Measurements from ENCODE around the gene COQ3. TPM values are rescaled to one million over a fixed set of nuclear protein-coding genes. Genes with fewer than 3 reads are reported as not detected.

The COQ3 gene
- total and polyA plus RNA-seq, 4 donors = 3.8 to 9.4 (median 8.0) TPM

GRCh38 chr6:99330159-99330558, 63.8 kb downstream of the COQ3 start:
- WGBS = 3% methylated on average over 2 of the region's 2 CpGs
- peak; percentile 43 for DNase-seq (ENCODE audit: low spot score)

GRCh38 chr6:99324996-99325395, 69.0 kb downstream of the COQ3 start:
- TF ChIP-seq GABPA (IDR thresholded peaks at IDR 0.05 in 1 of 2, conservative IDR thresholded peaks at IDR 0.05 in 1 of 2) (no peak), EGR1 (IDR thresholded peaks at IDR 0.05; ENCODE audit: low read depth in 2 of 2) (no peak), FOXA2 (IDR thresholded peaks at IDR 0.05) (no peak), RAD21 (IDR thresholded peaks at IDR 0.05) (no peak), REST (IDR thresholded peaks at IDR 0.05) (no peak), HNF4G (IDR thresholded peaks at IDR 0.05) (no peak), CTCF (IDR thresholded peaks at IDR 0.05; ENCODE audit: low read depth, low read length, missing input control) (no peak), RXRA (IDR thresholded peaks at IDR 0.05) (no peak), NR2F2 (IDR thresholded peaks at IDR 0.05) (no peak), FOXA1 (IDR thresholded peaks at IDR 0.05) (no peak), SP1 (IDR thresholded peaks at IDR 0.05) (no peak), YY1 (IDR thresholded peaks at IDR 0.05) (no peak), TAF1 (conservative IDR thresholded peaks at IDR 0.05) (no peak), ATF3 (IDR thresholded peaks at IDR 0.05) (no peak), HNF4A (conservative IDR thresholded peaks at IDR 0.05) (no peak)
- TF ChIP-seq, protein P1, sequence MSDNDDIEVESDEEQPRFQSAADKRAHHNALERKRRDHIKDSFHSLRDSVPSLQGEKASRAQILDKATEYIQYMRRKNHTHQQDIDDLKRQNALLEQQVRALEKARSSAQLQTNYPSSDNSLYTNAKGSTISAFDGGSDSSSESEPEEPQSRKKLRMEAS (IDR thresholded peaks at IDR 0.05) = no peak
- Histone ChIP-seq H3K36me3 (ENCODE audit: control insufficient read depth in 4 of 4, insufficient read depth in 3 of 4, low read depth in 1 of 4, low read length in 3 of 4) (no peaks in the 10 kb centered on the region), H3K4me1 (ENCODE audit: control insufficient read depth in 4 of 4, insufficient read depth in 4 of 4, low read length in 3 of 4) (no peaks in the 10 kb centered on the region), H3K9ac (ENCODE audit: low read depth in 1 of 2, low read length in 2 of 2) (no peak overlapping the region), H3K4me3 (ENCODE audit: low read depth in 1 of 3, low read length in 3 of 3) (no peak overlapping the region), H3K27ac (ENCODE audit: low read depth in 1 of 2, low read length in 2 of 2) (no peak overlapping the region), H3K27me3 (ENCODE audit: control insufficient read depth in 4 of 4, insufficient read depth in 4 of 4, low read length in 3 of 4) (peaks cover 0 to 7% (median 0%) of the 10 kb centered on the region in 4 donors), H3K9me3 (ENCODE audit: control insufficient read depth in 4 of 4, low read length in 3 of 4) (no peaks in the 10 kb centered on the region)
- no peak for DNase-seq (ENCODE audit: low spot score)

More at GRCh38 chr6:99330159-99330558, 63.8 kb downstream of the COQ3 start:
- Histone ChIP-seq H3K9ac (ENCODE audit: low read depth in 1 of 2, low read length in 2 of 2) (no peak overlapping the region), H3K27me3 (ENCODE audit: control insufficient read depth in 4 of 4, insufficient read depth in 4 of 4, low read length in 3 of 4) (peaks cover 0 to 4% (median 0%) of the 10 kb centered on the region in 4 donors), H3K9me3 (ENCODE audit: control insufficient read depth in 4 of 4, low read length in 3 of 4) (no peaks in the 10 kb centered on the region), H3K27ac (ENCODE audit: low read depth in 1 of 2, low read length in 2 of 2) (no peak overlapping the region), H3K4me1 (ENCODE audit: control insufficient read depth in 4 of 4, insufficient read depth in 4 of 4, low read length in 3 of 4) (no peaks in the 10 kb centered on the region), H3K4me3 (ENCODE audit: low read depth in 1 of 3, low read length in 3 of 3) (no peak overlapping the region), H3K36me3 (ENCODE audit: control insufficient read depth in 4 of 4, insufficient read depth in 3 of 4, low read depth in 1 of 4, low read length in 3 of 4) (no peaks in the 10 kb centered on the region)
- peak in 1 of 2 donors; percentile 29 for TF ChIP-seq RXRA (IDR thresholded peaks at IDR 0.05)
- TF ChIP-seq RAD21 (IDR thresholded peaks at IDR 0.05) = peak; percentile 74 to 83
- TF ChIP-seq TAF1 (conservative IDR thresholded peaks at IDR 0.05) = no peak
- peak; percentile 73 for TF ChIP-seq CTCF (IDR thresholded peaks at IDR 0.05; ENCODE audit: low read depth, low read length, missing input control)

Other genes with a start within 250 kb of the COQ3 start
- gene FAXC, start 44.5 kb downstream of the COQ3 start, total RNA-seq = under 1 TPM in 1 of 2 donors, not detected in 1; under 0.01 TPM
- gene FAXC, start 44.5 kb downstream of the COQ3 start, polyA plus RNA-seq = under 1 TPM in 1 of 2 donors, not detected in 1; 0.14 TPM
- gene PNISR, start 31.1 kb upstream of the COQ3 start, total RNA-seq = 10 to 100 TPM; 34.4 to 88.7 TPM
- gene PNISR, start 31.1 kb upstream of the COQ3 start, polyA plus RNA-seq = 10 to 100 TPM in 1 of 2 donors, 1 to 10 TPM in 1; 9.8 to 62.3 TPM
- 10 to 100 TPM in 1 of 2 donors, 1 to 10 TPM in 1; 5.1 to 10.1 TPM for gene USP45, start 121.2 kb upstream of the COQ3 start, total RNA-seq
- gene USP45, start 121.2 kb upstream of the COQ3 start, polyA plus RNA-seq = 1 to 10 TPM; 1.5 to 4.0 TPM
- 10 to 100 TPM; 43.2 to 80.7 TPM for gene CCNC, start 174.5 kb upstream of the COQ3 start, total RNA-seq
- 10 to 100 TPM; 32.9 to 52.4 TPM for gene CCNC, start 174.5 kb upstream of the COQ3 start, polyA plus RNA-seq
- gene PRDM13, start 212.6 kb upstream of the COQ3 start, total RNA-seq = not detected
- not detected for gene PRDM13, start 212.6 kb upstream of the COQ3 start, polyA plus RNA-seq